Uterus (tissue), 4 donors: ENCODE measurements around the gene CHRNA10. TPM values are rescaled to one million over a fixed set of nuclear protein-coding genes. Genes with fewer than 3 reads are reported as not detected.

Experiments
- DNase-seq, 2 donors: peaks; one replicate each; pipeline ENCODE4 v3.0.0-alpha.2; 2019 to 2020
- H3K27ac ChIP-seq, 2 donors: fragments of 200-600 bp; sonication (generic); 1 replicate in 1 of 2; 2 replicates in 1 of 2; pipeline ENCODE4 v1.5.1; 2016 to 2018
- H3K27me3 ChIP-seq, 2 donors: fragments of 200-600 bp; sonication (generic); one replicate each; pipeline ENCODE4 v1.5.1; 2018 to 2019; ENCODE audit warnings: control low read depth in 1 of 2
- H3K36me3 ChIP-seq, 2 donors: fragments of 200-600 bp; sonication (generic); one replicate each; pipeline ENCODE4 v1.5.1; 2019; ENCODE audit warnings: control low read depth in 1 of 2
- H3K4me1 ChIP-seq, 2 donors: fragments of 200-600 bp; sonication (generic); one replicate each; pipeline ENCODE4 v1.5.1; 2018 to 2019; ENCODE audit warnings: control low read depth in 1 of 2
- H3K4me3 ChIP-seq, 2 donors: fragments of 200-600 bp; sonication (generic); 1 replicate in 1 of 2; 2 replicates in 1 of 2; pipeline ENCODE4 v1.5.1; 2018 to 2019; ENCODE audit warnings: mild to moderate bottlenecking in 1 of 2
- H3K9me3 ChIP-seq, 2 donors: fragments of 200-600 bp; sonication (generic); one replicate each; pipeline ENCODE4 v1.5.1; 2019; ENCODE audit warnings: control low read depth in 1 of 2
- CTCF ChIP-seq, 4 experiments: fragments of 200-600 bp in 2 of 4; fragments of 450-650 bp in 2 of 4; sonication (generic) in 2 of 4; IDR thresholded peaks; one replicate each; pipeline ENCODE4 v1.5.1; 2016 to 2019; ENCODE audit warnings: antibody characterized with exemption in 4 of 4, mild to moderate bottlenecking in 2 of 4, moderate library complexity in 1 of 4
- POLR2A ChIP-seq, 2 donors: fragments of 450-650 bp; IDR thresholded peaks; one replicate each; pipeline ENCODE4 v1.6.1; 2016; ENCODE audit warnings: antibody characterized with exemption in 2 of 2, mild to moderate bottlenecking in 1 of 2, moderate library complexity in 1 of 2
- intact Hi-C: fragments of 100-400 bp; cut with DNase I; formaldehyde crosslinking; loops from one replicate; pipeline ENCODE4 v1.15.1; 2023; ENCODE audit warnings: low total_unique reads
- total RNA-seq, 4 donors: library from RNA; depleted of rRNA in 3 of 4; stranded (reverse); fragments of >200 nt in 3 of 4; gene quantifications; one replicate each; pipeline versions ENCODE4 v1.1.0 to v1.2.4, GENCODE V29; 2014 to 2023
- donor health status: DM: yes; HTN: yes; CAD: no.

Gene CHRNA10
- total RNA-seq, 4 donors from 2014 or later = 0.76 to 2.2 TPM; not detected in 2

GRCh38 chr11:3669742-3670183, 1.4 kb downstream of the CHRNA10 start:
- TF ChIP-seq POLR2A (IDR thresholded peaks at IDR 0.05) (no peak), CTCF (IDR thresholded peaks at IDR 0.05) (no peak)
- no peak for DNase-seq
- Histone ChIP-seq H3K9me3 (no peaks in the 10 kb centered on the region), H3K4me3 (no peak overlapping the region), H3K27ac (no peak overlapping the region), H3K4me1 (no peaks in the 10 kb centered on the region), H3K27me3 (no peaks in the 10 kb centered on the region), H3K36me3 (no peaks in the 10 kb centered on the region)
- intact Hi-C loops = no loop called here

- intact Hi-C loops = no loop called here
- no peak overlapping the region for H3K27ac ChIP-seq
- no peak overlapping the region for H3K4me3 ChIP-seq
- H3K4me1 ChIP-seq = no peaks in the 10 kb centered on the region
- TF ChIP-seq CTCF (IDR thresholded peaks at IDR 0.05) (no peak), POLR2A (IDR thresholded peaks at IDR 0.05) (no peak)
- H3K9me3 ChIP-seq = no peaks in the 10 kb centered on the region
- H3K36me3 ChIP-seq = no peaks in the 10 kb centered on the region
- no peak for DNase-seq
- H3K27me3 ChIP-seq = no peaks in the 10 kb centered on the region
These were observed 2.1 kb downstream of the CHRNA10 start for GRCh38 chr11:3669128-3669527.

GRCh38 chr11:3667149-3668035, 3.8 kb downstream of the CHRNA10 start:
- TF ChIP-seq POLR2A (IDR thresholded peaks at IDR 0.05) = no peak
- TF ChIP-seq CTCF (IDR thresholded peaks at IDR 0.05) = no peak
- Histone ChIP-seq H3K36me3 (no peaks in the 10 kb centered on the region), H3K27ac (no peak overlapping the region), H3K27me3 (no peaks in the 10 kb centered on the region), H3K9me3 (no peaks in the 10 kb centered on the region), H3K4me3 (no peak overlapping the region), H3K4me1 (no peaks in the 10 kb centered on the region)
- intact Hi-C loops = no loop called here
- no peak for DNase-seq

- no peaks in the 10 kb centered on the region for H3K27me3 ChIP-seq
- intact Hi-C loops = no loop called here
- no peak overlapping the region for H3K27ac ChIP-seq
- no peaks in the 10 kb centered on the region for H3K9me3 ChIP-seq
- no peak overlapping the region for H3K4me3 ChIP-seq
- H3K36me3 ChIP-seq = no peaks in the 10 kb centered on the region
- no peaks in the 10 kb centered on the region for H3K4me1 ChIP-seq
- TF ChIP-seq POLR2A (IDR thresholded peaks at IDR 0.05) (no peak), CTCF (IDR thresholded peaks at IDR 0.05) (no peak)
- DNase-seq = no peak
These were observed 5.1 kb downstream of the CHRNA10 start for GRCh38 chr11:3666023-3666530.

- H3K36me3 ChIP-seq = no peaks in the 10 kb centered on the region
- no peaks in the 10 kb centered on the region for H3K27me3 ChIP-seq
- no peaks in the 10 kb centered on the region for H3K4me1 ChIP-seq
- TF ChIP-seq CTCF (IDR thresholded peaks at IDR 0.05) (no peak), POLR2A (IDR thresholded peaks at IDR 0.05) (no peak)
- no peak overlapping the region for H3K4me3 ChIP-seq
- intact Hi-C loops = no loop called here
- no peak for DNase-seq
- H3K27ac ChIP-seq = no peak overlapping the region
- no peaks in the 10 kb centered on the region for H3K9me3 ChIP-seq
These were observed 5.7 kb downstream of the CHRNA10 start for GRCh38 chr11:3665336-3666022.
